Effector memory CD4-positive, alpha-beta T cell (primary cell): ENCODE results near the gene DHRS3.

Source experiments
- DNase-seq, 3 donors: peaks; one replicate each; pipeline ENCODE4 v3.0.0-alpha.2; 2020
- H3K27ac ChIP-seq: 2 replicates; pipeline ENCODE4 v1.7.0; 2013; ENCODE audit warnings: mild to moderate bottlenecking, low read length, moderate library complexity; ENCODE audit not compliant: insufficient read depth, poor library complexity, severe bottlenecking
- H3K27me3 ChIP-seq: replicated peaks from 2 replicates; pipeline ENCODE4 v1.7.0; 2013; ENCODE audit warnings: mild to moderate bottlenecking, low read length; ENCODE audit not compliant: insufficient read depth, control insufficient read depth, poor library complexity, severe bottlenecking
- H3K36me3 ChIP-seq: 2 replicates; pipeline ENCODE4 v1.7.0; 2013; ENCODE audit warnings: mild to moderate bottlenecking, low read length, moderate library complexity; ENCODE audit not compliant: control insufficient read depth, insufficient read depth
- H3K4me1 ChIP-seq: 2 replicates; pipeline ENCODE4 v1.7.0; 2013; ENCODE audit warnings: low read length, mild to moderate bottlenecking; ENCODE audit not compliant: control insufficient read depth, insufficient read depth, poor library complexity, severe bottlenecking
- H3K4me3 ChIP-seq: 2 replicates; pipeline ENCODE4 v1.7.0; 2013; ENCODE audit warnings: low read length, low read depth, mild to moderate bottlenecking; ENCODE audit not compliant: insufficient read depth, poor library complexity, severe bottlenecking
- H3K9me3 ChIP-seq: 2 replicates; pipeline ENCODE4 v1.7.0; 2013; ENCODE audit warnings: mild to moderate bottlenecking, low read length, moderate library complexity; ENCODE audit not compliant: control insufficient read depth

The DHRS3 gene

DNA sequence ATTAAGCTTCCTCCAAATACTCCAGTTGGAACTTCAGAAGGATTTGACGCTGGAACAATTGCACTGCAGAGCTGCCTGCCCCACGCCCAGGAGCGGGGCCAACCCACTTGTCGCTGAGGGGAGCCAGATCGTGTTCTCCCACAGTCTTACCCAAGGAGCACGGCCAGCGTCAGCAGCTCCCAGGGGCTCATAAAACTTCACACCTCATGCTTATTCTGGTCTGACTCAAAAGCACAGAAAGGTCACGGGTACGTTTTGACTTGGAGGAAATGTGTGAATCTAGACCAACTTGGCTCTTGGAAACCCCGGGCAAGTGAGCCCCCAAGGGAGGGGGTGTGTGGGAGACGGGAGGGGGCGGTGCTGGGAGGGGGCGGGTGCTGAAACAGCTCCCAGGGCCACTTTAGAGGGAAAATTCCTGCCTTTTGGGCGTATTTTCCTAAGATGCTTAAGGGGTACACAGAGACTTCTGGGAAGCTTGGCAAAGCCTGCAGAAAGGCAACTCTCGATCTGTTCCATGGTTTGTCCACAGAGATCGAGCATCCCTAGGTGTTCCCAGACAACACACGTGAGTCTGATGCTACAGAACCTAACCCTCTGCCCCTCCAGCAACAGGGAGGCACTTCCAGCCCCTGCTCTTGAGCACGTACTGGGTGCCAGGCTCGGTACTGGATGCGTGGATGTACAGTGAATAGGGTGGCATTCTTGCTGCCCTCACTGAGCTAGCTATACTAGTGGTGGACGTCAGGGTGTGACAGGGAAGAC, 98.9 kb downstream of the DHRS3 start:
- H3K36me3 ChIP-seq, result no peaks in the 10 kb centered on the region
- no peaks in the 10 kb centered on the region for H3K9me3 ChIP-seq
- no peaks in the 10 kb centered on the region for H3K4me1 ChIP-seq
- no peak for DNase-seq
- H3K4me3 ChIP-seq, result no peak overlapping the region
- H3K27me3 ChIP-seq, result no peaks in the 10 kb centered on the region
- no peak overlapping the region for H3K27ac ChIP-seq
